Astrocyte (in vitro differentiated cells and primary cell): ENCODE measurements around the gene SPATA13. TPM values are rescaled to one million over a fixed set of nuclear protein-coding genes. Genes with fewer than 3 reads are reported as not detected.

ENCODE experiments used
- DNase-seq: peaks from one replicate; pipeline ENCODE4 v3.0.0-alpha.2; 2010; ENCODE audit warnings: low read depth
- FAIRE-seq: peaks from 2 replicates; lab custom pipeline; 2011; peaks lifted over from hg19 to GRCh38; lab: Jason Lieb, UNC
- H2AFZ ChIP-seq: 2 replicates; pipeline ENCODE4 v1.6.0; 2012; ENCODE audit warnings: low read depth, low read length, inconsistent platforms
- H3K27ac ChIP-seq: 2 replicates; pipeline ENCODE4 v1.5.1; 2011; ENCODE audit warnings: low read depth, low read length, inconsistent platforms
- H3K27me3 ChIP-seq: 2 replicates; pipeline ENCODE4 v1.6.0; 2011; ENCODE audit warnings: low read length, inconsistent platforms; ENCODE audit not compliant: insufficient read depth
- H3K36me3 ChIP-seq: 2 replicates; pipeline ENCODE4 v1.5.1; 2011; ENCODE audit warnings: low read length, inconsistent platforms; ENCODE audit not compliant: insufficient read depth
- H3K4me1 ChIP-seq: 2 replicates; pipeline ENCODE4 v1.5.1; 2011; ENCODE audit warnings: low read length, inconsistent platforms; ENCODE audit not compliant: insufficient read depth
- H3K4me2 ChIP-seq: 2 replicates; pipeline ENCODE4 v1.6.0; 2012; ENCODE audit warnings: low read length, inconsistent platforms
- H3K4me3 ChIP-seq: 2 replicates; pipeline ENCODE4 v1.5.1; 2011; ENCODE audit warnings: low read depth, mild to moderate bottlenecking, low read length, inconsistent platforms; ENCODE audit not compliant: insufficient read depth
- H3K79me2 ChIP-seq: 2 replicates; pipeline ENCODE4 v1.6.0; 2012; ENCODE audit warnings: mild to moderate bottlenecking, low read length, inconsistent platforms; ENCODE audit not compliant: insufficient read depth
- H3K9ac ChIP-seq: 2 replicates; pipeline ENCODE4 v1.6.0; 2012; ENCODE audit warnings: mild to moderate bottlenecking, low read length, inconsistent platforms
- H3K9me3 ChIP-seq: 2 replicates; pipeline ENCODE4 v1.5.1; 2012; ENCODE audit warnings: low read depth, mild to moderate bottlenecking, low read length, inconsistent platforms; ENCODE audit not compliant: insufficient read depth
- H4K20me1 ChIP-seq: 2 replicates; pipeline ENCODE4 v1.6.0; 2012; ENCODE audit warnings: low read length, inconsistent platforms; ENCODE audit not compliant: insufficient read depth
- H3K27ac Mint-ChIP-seq: one replicate; pipeline ENCODE4 v1.8.0; 2021; ENCODE audit warnings: mild to moderate bottlenecking, mixed read lengths; ENCODE audit not compliant: unreplicated experiment
- H3K27me3 Mint-ChIP-seq: one replicate; pipeline ENCODE4 v1.8.0; 2021; ENCODE audit warnings: low read depth, mixed read lengths; ENCODE audit not compliant: unreplicated experiment
- H3K36me3 Mint-ChIP-seq: one replicate; pipeline ENCODE4 v1.8.0; 2021; ENCODE audit warnings: low read depth, mixed read lengths; ENCODE audit not compliant: unreplicated experiment
- H3K4me1 Mint-ChIP-seq: one replicate; pipeline ENCODE4 v1.8.0; 2021; ENCODE audit warnings: low read depth, mixed read lengths; ENCODE audit not compliant: unreplicated experiment
- H3K4me3 Mint-ChIP-seq: one replicate; pipeline ENCODE4 v1.8.0; 2021; ENCODE audit warnings: mild to moderate bottlenecking, moderate library complexity, mixed read lengths; ENCODE audit not compliant: unreplicated experiment
- H3K9me3 Mint-ChIP-seq: one replicate; pipeline ENCODE4 v1.8.0; 2021; ENCODE audit warnings: mild to moderate bottlenecking, mixed read lengths; ENCODE audit not compliant: unreplicated experiment
- CTCF ChIP-seq: IDR thresholded peaks from 2 replicates; pipeline ENCODE4 v1.5.1; 2011; ENCODE audit warnings: low read depth, mild to moderate bottlenecking, inconsistent platforms, low read length, moderate library complexity; ENCODE audit not compliant: insufficient read depth
- EZH2 ChIP-seq: IDR thresholded peaks from 2 replicates; pipeline ENCODE4 v1.6.1; 2012; ENCODE audit warnings: mild to moderate bottlenecking, low read length, inconsistent platforms; ENCODE audit not compliant: insufficient read depth
- total RNA-seq: library from RNA; stranded (reverse); gene quantifications from 2 replicates; pipeline ENCODE4 v1.2.1, GENCODE V29; 2021

SPATA13 gene
- total RNA-seq, 1 donor from 2014 or later: 6.2 TPM

- Histone ChIP-seq H3K27me3 (no peaks in the 10 kb centered on the region), H3K9ac (no peak overlapping the region), H3K27ac (no peak overlapping the region), H4K20me1 (no peaks in the 10 kb centered on the region), H3K36me3 (no peaks in the 10 kb centered on the region), H3K9me3 (no peaks in the 10 kb centered on the region), H3K4me3 (no peak overlapping the region), H3K79me2 (no peaks in the 10 kb centered on the region), H3K4me2 (no peak overlapping the region), H2AFZ (no peak overlapping the region), H3K4me1 (no peaks in the 10 kb centered on the region)
- H3K9me3 Mint-ChIP-seq: no peaks in the 10 kb centered on the region
- H3K4me3 Mint-ChIP-seq: no peak overlapping the region
- no peaks in the 10 kb centered on the region for H3K36me3 Mint-ChIP-seq
- TF ChIP-seq EZH2 (no peak), CTCF (no peak)
- H3K27me3 Mint-ChIP-seq: no peaks in the 10 kb centered on the region
- peaks cover 7% of the 10 kb centered on the region for H3K4me1 Mint-ChIP-seq
- FAIRE-seq: no peak
- DNase-seq: no peak
- no peak overlapping the region for H3K27ac Mint-ChIP-seq
Observed at GRCh38 chr13:24199016-24199415, 38.5 kb downstream of the SPATA13 start.

DNA sequence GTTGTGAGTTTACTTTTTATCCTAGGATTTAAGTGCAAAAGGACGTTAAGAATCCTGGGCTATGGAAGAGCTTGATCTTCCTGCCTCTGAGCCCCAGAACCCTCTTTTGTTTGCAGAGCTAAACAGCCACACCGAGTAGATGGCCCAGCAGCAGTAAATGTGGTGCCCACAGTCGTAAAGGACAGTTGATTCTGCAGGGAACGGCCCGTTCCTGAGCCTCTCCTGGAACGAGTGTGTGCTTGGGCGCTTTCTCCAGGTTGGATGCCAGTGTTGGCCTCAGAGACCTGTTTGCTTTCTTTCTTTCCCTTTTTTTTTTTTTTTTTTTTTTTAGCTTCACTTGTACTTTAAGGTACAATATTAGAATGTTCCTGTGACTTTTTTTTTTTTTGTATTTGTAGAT, 41.7 kb downstream of the SPATA13 start:
- no peak overlapping the region for H3K4me3 Mint-ChIP-seq

More for the DNA sequence above, 41.7 kb downstream of the SPATA13 start:
- Mint-ChIP-seq H3K9me3 (no peaks in the 10 kb centered on the region), H3K4me1 (peaks cover 22% of the 10 kb centered on the region), H3K36me3 (no peaks in the 10 kb centered on the region), H3K27ac (no peak overlapping the region), H3K27me3 (no peaks in the 10 kb centered on the region)
- H3K79me2 ChIP-seq: no peaks in the 10 kb centered on the region
- H2AFZ ChIP-seq: no peak overlapping the region
- H3K4me1 ChIP-seq: no peaks in the 10 kb centered on the region
- H3K27me3 ChIP-seq: no peaks in the 10 kb centered on the region
- no peak overlapping the region for H3K4me3 ChIP-seq
- H3K9me3 ChIP-seq: no peaks in the 10 kb centered on the region
- no peaks in the 10 kb centered on the region for H4K20me1 ChIP-seq
- H3K4me2 ChIP-seq: no peak overlapping the region
- H3K36me3 ChIP-seq: no peaks in the 10 kb centered on the region
- H3K9ac ChIP-seq: no peak overlapping the region
- FAIRE-seq (no peak), DNase-seq (no peak)
- TF ChIP-seq EZH2: no peak
- TF ChIP-seq CTCF: no peak
- H3K27ac ChIP-seq: no peak overlapping the region
